Measurements from ENCODE around the gene ELFN1.

GRCh38 chr7:1645476-1645875 lies 24.6 kb upstream of the ELFN1 start:
- TF ChIP-seq CTCF (IDR thresholded peaks at IDR 0.05; ENCODE audit: insufficient read depth, low read length, poor library complexity, severe bottlenecking): no peak
- TF ChIP-seq EZH2phosphoT487 (conservative IDR thresholded peaks at IDR 0.05; ENCODE audit: low read length): no peak
